Keratinocyte (primary cell): ENCODE measurements around the gene RNF19B. TPM values are rescaled to one million over a fixed set of nuclear protein-coding genes. Genes with fewer than 3 reads are reported as not detected.

ENCODE experiments used
- DNase-seq: peaks from one replicate; pipeline ENCODE4 v3.0.0-alpha.2; 2011; ENCODE audit warnings: low read depth, missing footprints, low spot score
- FAIRE-seq: peaks from 2 replicates; lab custom pipeline; 2011; peaks lifted over from hg19 to GRCh38; lab: Jason Lieb, UNC
- H2AFZ ChIP-seq: 2 replicates; pipeline ENCODE4 v1.6.0; 2012; ENCODE audit warnings: low read length, control low read depth, inconsistent platforms; ENCODE audit not compliant: control insufficient read depth
- H3K27ac ChIP-seq: 2 replicates; pipeline ENCODE4 v1.5.1; 2011; ENCODE audit warnings: low read length; ENCODE audit not compliant: control insufficient read depth, insufficient read depth
- H3K27me3 ChIP-seq: 3 replicates; pipeline ENCODE4 v1.6.0; 2011; ENCODE audit warnings: low read length; ENCODE audit not compliant: control insufficient read depth, insufficient read depth; ENCODE audit errors: extremely low read depth
- H3K36me3 ChIP-seq, 2 experiments: 2 replicates in 1 of 2; 3 replicates in 1 of 2; pipeline ENCODE4 v1.5.1; 2011; ENCODE audit warnings: low read length in 2 of 2, mild to moderate bottlenecking in 1 of 2; ENCODE audit not compliant: control insufficient read depth in 2 of 2, insufficient read depth in 2 of 2; ENCODE audit errors: extremely low read depth in 1 of 2
- H3K4me1 ChIP-seq: 3 replicates; pipeline ENCODE4 v1.5.1; 2011; ENCODE audit warnings: low read length; ENCODE audit not compliant: control insufficient read depth, insufficient read depth; ENCODE audit errors: extremely low read depth
- H3K4me2 ChIP-seq: 3 replicates; pipeline ENCODE4 v1.6.0; 2011; ENCODE audit warnings: low read depth, low read length; ENCODE audit not compliant: control insufficient read depth, insufficient read depth; ENCODE audit errors: extremely low read depth
- H3K4me3 ChIP-seq, 3 experiments: fragments of 200-600 bp in 1 of 3; sonication (generic) in 1 of 3; 2 replicates in 2 of 3; 3 replicates in 1 of 3; pipeline ENCODE4 v1.5.1; 2011 to 2016; ENCODE audit warnings: low read length in 3 of 3, mild to moderate bottlenecking in 3 of 3, control low read depth in 2 of 3, inconsistent platforms in 1 of 3, low read depth in 1 of 3, mixed read lengths in 1 of 3, mixed run types in 1 of 3, moderate library complexity in 1 of 3; ENCODE audit not compliant: control insufficient read depth in 2 of 3, insufficient read depth in 2 of 3; ENCODE audit errors: extremely low read depth in 1 of 3
- H3K79me2 ChIP-seq: 2 replicates; pipeline ENCODE4 v1.6.0; 2012; ENCODE audit warnings: low read length; ENCODE audit not compliant: control insufficient read depth, insufficient read depth
- H3K9ac ChIP-seq: 3 replicates; pipeline ENCODE4 v1.6.0; 2011; ENCODE audit warnings: low read length; ENCODE audit not compliant: control insufficient read depth, insufficient read depth; ENCODE audit errors: extremely low read depth
- H3K9me1 ChIP-seq: 3 replicates; pipeline ENCODE4 v1.6.0; 2011; ENCODE audit warnings: low read length; ENCODE audit not compliant: control insufficient read depth, insufficient read depth; ENCODE audit errors: extremely low read depth
- H3K9me3 ChIP-seq: 2 replicates; pipeline ENCODE4 v1.5.1; 2012; ENCODE audit warnings: low read depth, low read length; ENCODE audit not compliant: control insufficient read depth
- H4K20me1 ChIP-seq: 3 replicates; pipeline ENCODE4 v1.6.0; 2011; ENCODE audit warnings: low read length; ENCODE audit not compliant: control insufficient read depth, insufficient read depth; ENCODE audit errors: extremely low read depth
- EZH2 ChIP-seq: IDR thresholded peaks from one replicate; pipeline ENCODE4 v1.6.1; 2012; ENCODE audit warnings: inconsistent platforms, mild to moderate bottlenecking, low read length, moderate library complexity
- dilution Hi-C: fragments of 300-500 bp; cut with MboI; formaldehyde crosslinking; loops from one replicate; pipeline ENCODE4 v1.7.0; 2020; ENCODE audit warnings: low sequenced_read_pairs; ENCODE audit not compliant: extremely low pct_ligation_motif_present
- polyA plus RNA-seq, 5 experiments: library from polyadenylated mRNA; depleted of rRNA in 3 of 5; stranded (reverse) in 3 of 5; stranded (forward) in 1 of 5; unstranded in 1 of 5; fragments of >200 nt; gene quantifications; 1 replicate in 1 of 5; 2 replicates in 3 of 5; 3 replicates in 1 of 5; pipeline versions ENCODE4 v1.2.1 to v1.2.3, GENCODE V29; 2011 to 2012; ENCODE audit warnings: missing spikeins in 2 of 5, low read depth in 1 of 5, low replicate concordance in 1 of 5
- TF ChIP-seq, protein P1 (sequence below), 3 experiments: IDR thresholded peaks in 1 of 3; conservative IDR thresholded peaks in 1 of 3; optimal IDR thresholded peaks in 1 of 3; 2 replicates in 2 of 3; 3 replicates in 1 of 3; pipeline versions ENCODE3 to v1.5.1; 2011; ENCODE audit warnings: low read length in 3 of 3, mild to moderate bottlenecking in 3 of 3, moderate library complexity in 2 of 3, control low read depth in 1 of 3, inconsistent platforms in 1 of 3; ENCODE audit not compliant: insufficient read depth in 2 of 3; ENCODE audit errors: extremely low read depth in 1 of 3

RNF19B gene
- polyA plus RNA-seq, 1 donor (not counting 4 experiments of a cell fraction or from before 2014, with no cell fraction given), result 33.5 TPM

DNA sequence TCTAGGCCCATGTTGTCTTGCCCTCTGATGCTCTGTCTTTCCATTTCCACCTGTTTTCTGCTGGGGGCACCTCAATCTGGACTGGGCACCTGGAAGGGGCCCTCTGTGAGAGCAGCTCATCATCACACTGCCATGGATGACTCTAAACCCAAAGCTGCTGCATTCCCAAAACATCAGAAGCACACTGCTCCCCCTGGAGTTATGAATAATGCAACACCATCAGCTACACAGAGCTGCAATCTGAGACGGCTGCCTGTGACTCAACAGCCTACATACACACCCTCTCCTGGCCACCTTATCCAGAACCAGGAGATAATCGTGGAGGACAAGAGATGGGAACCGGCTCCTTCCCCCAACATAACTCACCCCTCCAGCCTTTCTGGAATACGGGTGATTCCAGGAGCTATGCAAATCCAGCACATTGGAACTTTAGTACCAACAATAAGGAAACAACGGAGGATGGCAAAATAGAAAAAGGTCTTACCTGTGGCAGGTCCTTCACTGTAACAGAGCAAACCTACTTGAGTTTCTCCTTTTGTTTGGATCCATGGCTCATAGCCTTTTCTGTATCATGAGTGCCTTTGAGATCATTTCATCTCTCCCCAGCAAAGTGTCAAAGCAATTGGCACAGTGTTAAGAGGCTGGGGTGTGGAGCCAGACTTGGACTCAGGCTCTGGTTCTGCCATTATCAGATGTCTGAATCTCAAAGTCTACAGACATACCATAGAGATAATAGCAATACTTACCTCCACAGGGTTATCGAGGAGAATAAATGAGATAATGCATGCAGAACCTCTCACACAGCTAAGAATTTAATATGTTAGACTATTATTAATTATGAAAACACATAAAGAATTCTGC is 42.8 kb upstream of the RNF19B start:
- Histone ChIP-seq H3K27me3 (no peaks in the 10 kb centered on the region), H4K20me1 (no peaks in the 10 kb centered on the region), H3K9ac (no peak overlapping the region), H3K9me1 (peaks cover 2% of the 10 kb centered on the region), H3K79me2 (no peaks in the 10 kb centered on the region), H2AFZ (no peak overlapping the region), H3K27ac (peak overlapping the region; percentile 55), H3K36me3 (peaks cover 20 to 22% of the 10 kb centered on the region in 2 experiments), H3K4me2 (no peak overlapping the region), H3K4me1 (peaks cover 40% of the 10 kb centered on the region), H3K9me3 (no peaks in the 10 kb centered on the region), H3K4me3 (no peak overlapping the region)
- TF ChIP-seq EZH2, result no peak
- TF ChIP-seq, protein P1, sequence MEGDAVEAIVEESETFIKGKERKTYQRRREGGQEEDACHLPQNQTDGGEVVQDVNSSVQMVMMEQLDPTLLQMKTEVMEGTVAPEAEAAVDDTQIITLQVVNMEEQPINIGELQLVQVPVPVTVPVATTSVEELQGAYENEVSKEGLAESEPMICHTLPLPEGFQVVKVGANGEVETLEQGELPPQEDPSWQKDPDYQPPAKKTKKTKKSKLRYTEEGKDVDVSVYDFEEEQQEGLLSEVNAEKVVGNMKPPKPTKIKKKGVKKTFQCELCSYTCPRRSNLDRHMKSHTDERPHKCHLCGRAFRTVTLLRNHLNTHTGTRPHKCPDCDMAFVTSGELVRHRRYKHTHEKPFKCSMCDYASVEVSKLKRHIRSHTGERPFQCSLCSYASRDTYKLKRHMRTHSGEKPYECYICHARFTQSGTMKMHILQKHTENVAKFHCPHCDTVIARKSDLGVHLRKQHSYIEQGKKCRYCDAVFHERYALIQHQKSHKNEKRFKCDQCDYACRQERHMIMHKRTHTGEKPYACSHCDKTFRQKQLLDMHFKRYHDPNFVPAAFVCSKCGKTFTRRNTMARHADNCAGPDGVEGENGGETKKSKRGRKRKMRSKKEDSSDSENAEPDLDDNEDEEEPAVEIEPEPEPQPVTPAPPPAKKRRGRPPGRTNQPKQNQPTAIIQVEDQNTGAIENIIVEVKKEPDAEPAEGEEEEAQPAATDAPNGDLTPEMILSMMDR (optimal IDR thresholded peaks at IDR 0.05 in 1 of 3, IDR thresholded peaks at IDR 0.05 in 1 of 3, conservative IDR thresholded peaks at IDR 0.05 in 1 of 3; ENCODE audit: extremely low read depth in 1 of 3, insufficient read depth in 2 of 3, low read length in 3 of 3), result peak; percentile 66 to 89 (median 76)
- DNase-seq (peak; percentile 70), FAIRE-seq (peak; percentile 64)
- dilution Hi-C loops, result no loop called here

DNA sequence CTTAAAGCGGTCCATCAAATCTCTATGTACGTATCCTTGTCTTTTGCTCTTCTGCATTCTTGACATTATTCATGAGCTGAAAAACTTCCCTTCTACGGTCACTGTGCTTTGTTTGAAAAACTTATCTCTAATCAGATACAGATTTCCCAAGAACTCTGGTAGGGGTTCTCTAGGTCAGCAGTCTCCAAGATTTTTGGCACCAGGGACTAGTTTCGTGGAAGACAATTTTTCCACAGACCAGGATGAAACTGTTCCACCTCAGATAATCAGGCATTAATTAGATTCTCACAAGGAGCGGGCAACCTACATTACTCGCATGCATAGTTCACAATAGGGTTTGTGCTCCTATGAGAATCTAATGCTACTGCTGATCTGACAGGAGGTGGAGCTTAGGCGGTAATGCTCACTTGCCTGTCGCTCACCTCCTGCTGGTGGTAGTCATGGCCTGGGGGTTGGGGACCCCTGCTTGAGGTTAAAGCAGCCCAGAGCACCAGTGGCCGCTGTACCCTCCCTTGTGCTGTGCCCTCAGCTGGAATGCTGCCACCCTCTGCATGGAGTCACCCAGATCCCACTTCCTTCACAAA is 41.3 kb upstream of the RNF19B start:
- FAIRE-seq (no peak), DNase-seq (no peak)
- TF ChIP-seq, protein P1 (optimal IDR thresholded peaks at IDR 0.05 in 1 of 3, IDR thresholded peaks at IDR 0.05 in 1 of 3, conservative IDR thresholded peaks at IDR 0.05 in 1 of 3; ENCODE audit: extremely low read depth in 1 of 3, insufficient read depth in 2 of 3, low read length in 3 of 3), result no peak
- TF ChIP-seq EZH2, result no peak
- H3K9me1 ChIP-seq, result no peaks in the 10 kb centered on the region
- peak overlapping the region; percentile 5 for H3K9ac ChIP-seq
- H3K79me2 ChIP-seq, result no peaks in the 10 kb centered on the region
- H2AFZ ChIP-seq, result no peak overlapping the region
- H3K27me3 ChIP-seq, result no peaks in the 10 kb centered on the region
- H4K20me1 ChIP-seq, result no peaks in the 10 kb centered on the region
- H3K36me3 ChIP-seq, result peaks cover 10 to 16% of the 10 kb centered on the region in 2 experiments
- peaks cover 40% of the 10 kb centered on the region for H3K4me1 ChIP-seq
- no peak overlapping the region for H3K4me3 ChIP-seq
- H3K27ac ChIP-seq, result peak overlapping the region; percentile 90
- dilution Hi-C loops, result no loop called here
- H3K4me2 ChIP-seq, result no peak overlapping the region
- H3K9me3 ChIP-seq, result no peaks in the 10 kb centered on the region
